ENCODE measurements around the gene MUL1.
"Not testable (repeated sequence)": the region's sequence is repeated elsewhere in the genome, so short reads cannot be mapped to it uniquely, and the experiment has no call there.

Gene MUL1

GRCh38 chr1:20507564-20508410 is at the start of gene MUL1:
TSS of gene MUL1 (minus strand) at chr1:20508151. CDS start at chr1:20508024, 127 bp downstream.
- peak; percentile 96 for DNase-seq (ENCODE audit: low read depth)

GRCh38 chr1:20555758-20556120 is 47.8 kb upstream of the MUL1 start:
- DNase-seq (ENCODE audit: low read depth): no peak

DNA sequence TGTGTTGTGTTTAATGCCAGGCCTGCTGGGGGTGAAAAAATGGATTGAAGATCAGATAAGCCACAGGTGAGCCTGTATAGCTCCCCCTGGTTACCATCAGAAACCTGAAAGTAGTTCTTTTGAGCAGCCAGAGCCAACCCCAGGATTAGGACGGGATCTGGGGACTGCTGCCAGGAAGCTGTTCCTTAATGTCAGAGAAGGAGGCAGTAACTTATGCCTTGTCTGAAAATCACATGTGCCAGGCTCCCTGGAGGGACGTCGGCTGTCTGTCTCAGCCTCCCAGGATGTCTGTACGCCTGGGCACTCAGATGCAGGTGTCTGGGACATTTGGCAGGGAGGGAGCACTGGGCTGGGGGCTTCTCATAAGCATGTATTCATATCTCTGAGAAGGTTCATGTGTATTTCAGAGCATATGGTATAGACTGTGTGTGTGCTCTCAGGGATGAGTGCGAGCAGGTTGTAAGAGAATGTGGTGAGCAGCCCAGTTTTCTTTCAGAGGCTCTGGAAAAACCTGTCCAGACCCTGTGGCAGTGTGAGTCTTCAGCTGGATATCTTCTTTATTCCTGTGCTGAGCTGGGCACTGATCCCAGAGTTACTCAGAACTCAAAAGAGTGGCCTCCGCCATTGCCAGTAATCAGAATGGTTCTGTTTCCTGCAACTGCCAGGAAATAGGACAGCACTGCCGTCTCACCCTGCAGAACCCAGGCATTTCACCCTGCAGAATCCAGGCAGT is 47.2 kb upstream of the MUL1 start:
- DNase-seq (ENCODE audit: low read depth): no peak

- DNase-seq (ENCODE audit: low read depth): no peak
Observed at GRCh38 chr1:20552728-20553445, 44.9 kb upstream of the MUL1 start.

DNA sequence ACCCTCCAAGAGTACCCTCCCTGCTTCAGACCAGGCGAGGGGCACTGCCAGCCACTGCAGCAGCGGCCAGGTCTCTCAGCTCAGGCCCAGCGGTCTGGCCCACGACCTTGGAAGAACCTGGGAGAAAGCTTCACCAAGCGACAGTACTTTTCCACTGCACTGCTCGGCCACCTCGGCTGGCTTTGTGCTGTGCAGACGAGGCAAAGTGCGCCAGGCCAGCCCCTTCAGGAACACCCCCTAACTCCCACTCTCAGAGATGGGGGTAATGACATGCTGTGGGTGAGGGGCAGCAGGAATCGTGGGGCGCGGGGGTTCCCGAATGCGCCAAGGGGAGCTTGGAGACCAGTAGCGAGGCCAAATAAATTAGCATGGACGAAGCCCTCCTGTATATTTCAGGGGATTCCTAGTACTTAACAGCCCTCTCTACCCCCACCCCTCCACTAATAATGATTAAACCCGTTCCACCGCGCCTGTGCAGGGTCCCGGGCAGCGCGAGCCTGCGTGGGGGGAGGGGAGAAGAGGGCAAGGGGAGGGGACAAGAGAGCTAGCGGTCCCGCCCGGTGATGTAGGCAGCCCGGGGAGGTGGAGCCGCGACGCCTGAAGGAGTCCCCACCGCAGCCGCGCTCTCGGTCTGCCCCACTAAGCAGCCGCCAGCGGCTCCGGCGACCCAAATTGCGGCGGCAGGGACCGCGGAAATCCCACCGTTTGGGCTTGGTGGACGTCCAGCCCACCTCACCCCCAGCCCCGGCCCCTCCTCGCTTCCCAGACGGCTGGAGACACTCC is 44.2 kb upstream of the MUL1 start, which contains the start of gene FAM43B:
FAM43B (plus strand) TSS at position 629 of the 783 bp plus-strand sequence. CDS start 401 bp downstream, outside the sequence.
- no peak for DNase-seq (ENCODE audit: low read depth)

- DNase-seq (ENCODE audit: low read depth): no peak
Observed at GRCh38 chr1:20551161-20551560, 43.2 kb upstream of the MUL1 start.

DNA sequence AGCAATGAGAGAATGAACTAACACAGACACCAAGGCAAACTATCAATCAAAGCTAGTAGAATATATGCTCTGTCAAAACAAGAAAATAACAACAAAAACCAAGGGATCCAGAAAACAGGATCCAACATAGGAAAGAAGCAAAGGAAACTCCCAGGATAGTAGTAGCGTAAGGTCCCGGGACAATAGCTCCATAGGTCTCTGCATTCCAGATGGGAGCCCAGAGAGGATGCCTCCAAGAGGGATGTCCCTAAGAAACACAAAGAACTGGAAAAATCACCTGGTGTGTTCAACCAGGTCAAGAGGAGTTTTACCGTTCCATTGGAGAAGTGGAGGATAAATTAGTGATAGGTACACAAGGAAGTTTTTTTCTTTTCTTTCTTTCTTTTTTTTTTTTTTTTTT is 38.7 kb upstream of the MUL1 start:
- DNase-seq (ENCODE audit: low read depth): no peak

DNA sequence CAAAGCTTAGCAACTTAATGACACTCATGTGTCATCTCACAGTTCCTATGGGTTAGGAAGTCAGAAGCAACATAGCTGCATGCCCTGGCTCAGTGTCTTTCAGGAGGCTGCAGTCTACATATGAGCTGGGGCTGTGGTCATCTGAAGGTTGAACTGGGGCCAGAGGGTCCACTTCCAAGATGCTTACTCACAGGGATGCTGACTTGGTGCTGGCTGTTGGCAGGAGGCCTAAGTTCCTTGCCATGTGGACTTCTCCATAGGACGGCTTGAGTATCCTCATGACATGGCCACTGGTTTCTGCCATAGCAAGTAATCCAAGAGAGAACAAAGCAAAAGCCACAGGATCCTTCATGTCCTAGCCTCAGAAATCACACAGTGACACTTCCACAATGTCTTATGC is 32.3 kb upstream of the MUL1 start:
- DNase-seq (ENCODE audit: low read depth): no peak

DNA sequence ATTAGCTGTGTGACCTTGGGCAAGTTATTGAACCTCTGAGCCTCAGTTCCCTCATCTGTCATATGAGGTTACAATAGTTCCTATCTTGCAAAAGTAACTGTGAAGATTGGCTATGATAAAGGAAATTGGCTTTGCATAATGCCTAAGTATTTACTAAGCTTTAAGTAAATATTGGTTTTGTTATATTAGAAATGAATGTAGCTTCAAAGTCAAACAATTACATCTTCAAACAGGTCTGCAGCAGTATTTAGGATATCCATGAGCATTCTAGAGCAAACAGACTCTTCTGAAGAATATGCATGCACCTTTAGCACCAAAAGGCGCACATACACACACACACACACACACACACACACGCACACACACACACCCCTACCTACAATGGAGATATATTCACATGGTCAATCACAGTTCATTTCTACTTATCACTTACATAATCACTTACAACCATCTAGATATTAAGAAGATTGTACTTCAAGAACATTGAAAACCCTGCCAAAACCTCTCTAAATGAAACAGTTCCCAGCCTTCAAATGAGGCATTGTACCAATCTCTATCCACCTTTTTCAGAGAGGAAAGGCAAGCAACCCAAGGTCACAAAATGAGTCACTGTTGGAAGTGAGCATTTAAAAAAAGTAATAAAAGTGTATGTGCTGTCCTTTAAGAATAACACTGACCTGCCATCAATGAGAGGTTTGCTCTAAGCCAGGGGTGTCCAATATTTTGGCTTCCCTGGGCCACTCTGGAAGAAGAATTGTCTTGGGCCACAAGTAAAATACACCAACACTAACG is 31.0 kb upstream of the MUL1 start:
- DNase-seq (ENCODE audit: low read depth): no peak

DNA sequence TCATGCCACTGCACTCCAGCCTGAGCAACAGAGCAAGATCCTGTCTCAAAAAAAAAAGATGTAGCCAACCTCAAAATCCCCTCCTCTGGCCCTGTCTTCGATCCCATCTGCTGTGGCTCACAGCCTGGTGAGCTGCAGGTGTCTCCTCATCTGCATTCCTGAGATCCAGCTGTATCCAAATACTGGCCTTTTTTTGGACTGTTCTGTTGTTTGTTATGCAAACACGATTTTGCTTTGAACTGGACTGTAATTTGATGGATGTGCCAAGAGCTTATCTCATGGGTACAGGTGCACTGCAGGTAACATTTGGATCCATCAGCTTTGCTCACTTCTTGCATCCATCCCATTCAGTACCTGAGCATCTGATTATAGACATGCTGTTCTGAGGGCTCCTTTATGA is 30.3 kb upstream of the MUL1 start:
- DNase-seq (ENCODE audit: low read depth): no peak

GRCh38 chr1:20534659-20535417 is 26.9 kb upstream of the MUL1 start:
- DNase-seq (ENCODE audit: low read depth): no peak

DNA sequence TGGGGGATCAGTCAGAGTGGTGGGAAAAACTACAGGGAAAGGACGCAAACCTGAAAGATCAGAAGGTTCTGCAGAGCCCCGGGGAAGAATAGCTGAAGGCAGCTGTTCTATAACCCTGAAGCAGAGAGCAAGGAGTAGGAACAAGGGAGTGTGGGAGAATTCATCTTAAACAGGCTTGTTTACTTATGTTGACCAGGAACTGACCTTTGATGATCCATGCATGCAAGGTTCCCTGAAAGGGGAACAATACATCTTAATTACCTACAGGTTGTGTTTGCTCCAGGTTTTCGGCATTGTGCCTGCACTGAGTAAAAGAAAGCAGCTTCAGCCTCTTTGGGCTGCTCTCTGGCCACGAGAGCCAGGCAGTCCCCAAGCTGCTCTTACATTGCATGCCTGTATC is 25.7 kb upstream of the MUL1 start:
- DNase-seq (ENCODE audit: low read depth): no peak

DNA sequence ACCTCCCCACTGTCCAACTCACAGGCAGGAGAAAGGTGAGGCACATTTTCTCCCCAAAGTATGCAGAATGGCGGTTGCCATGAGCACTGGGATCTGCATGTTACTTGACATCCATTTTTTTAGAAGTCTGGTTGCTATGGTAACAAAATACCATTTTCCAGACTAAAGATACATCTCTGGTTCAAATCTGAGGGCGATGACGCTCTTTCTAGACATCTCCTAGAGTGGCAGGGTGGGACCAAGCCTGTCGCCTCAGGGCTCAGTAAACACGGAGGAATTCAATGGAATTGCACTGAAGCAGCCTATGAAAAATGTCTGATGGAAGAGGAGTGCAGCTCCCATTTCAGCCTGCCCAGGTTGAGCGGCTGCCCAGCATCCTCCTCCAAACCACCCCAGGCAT is 22.9 kb upstream of the MUL1 start:
- no peak for DNase-seq (ENCODE audit: low read depth)

GRCh38 chr1:20530306-20530705 is 22.4 kb upstream of the MUL1 start:
- no peak for DNase-seq (ENCODE audit: low read depth)

DNA sequence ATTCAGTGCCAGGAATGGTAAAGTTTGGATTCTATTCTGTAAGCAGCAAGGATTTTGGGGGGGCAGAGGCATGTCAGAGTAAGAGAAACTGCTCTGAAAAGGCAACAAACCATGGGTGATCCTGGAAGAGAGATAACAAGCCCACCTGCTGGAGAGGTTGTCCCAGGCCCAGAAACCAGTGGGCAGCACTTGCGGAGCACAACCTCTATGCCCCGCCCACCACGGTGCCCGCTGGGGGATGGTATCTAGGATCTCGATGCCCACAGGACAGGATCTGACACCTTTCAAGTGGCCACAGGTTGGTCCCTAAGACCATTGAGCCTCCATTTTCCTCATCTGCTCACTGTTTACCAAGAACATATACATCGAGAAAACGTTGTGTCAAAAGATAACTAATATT is 20.3 kb upstream of the MUL1 start:
- DNase-seq (ENCODE audit: low read depth): no peak

DNA sequence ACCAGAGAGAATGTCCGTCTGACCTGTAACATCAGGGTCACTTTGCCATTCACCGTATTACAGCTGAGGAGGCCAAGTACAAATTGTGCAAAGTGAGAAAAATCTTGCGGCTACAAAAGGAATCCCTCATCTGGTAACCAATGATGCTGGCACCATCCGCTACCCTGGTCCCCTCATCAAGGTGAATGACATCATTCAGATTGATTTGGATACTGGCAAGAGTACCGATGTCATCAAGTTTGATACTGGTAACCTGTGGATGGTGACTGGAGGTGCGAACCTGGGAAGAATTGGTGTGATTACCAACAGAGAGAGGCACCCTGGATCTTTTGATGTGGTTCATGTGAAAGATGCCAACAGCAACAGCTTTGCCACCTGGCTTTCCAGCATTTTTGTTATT is 18.3 kb upstream of the MUL1 start:
- no peak for DNase-seq (ENCODE audit: low read depth)

DNA sequence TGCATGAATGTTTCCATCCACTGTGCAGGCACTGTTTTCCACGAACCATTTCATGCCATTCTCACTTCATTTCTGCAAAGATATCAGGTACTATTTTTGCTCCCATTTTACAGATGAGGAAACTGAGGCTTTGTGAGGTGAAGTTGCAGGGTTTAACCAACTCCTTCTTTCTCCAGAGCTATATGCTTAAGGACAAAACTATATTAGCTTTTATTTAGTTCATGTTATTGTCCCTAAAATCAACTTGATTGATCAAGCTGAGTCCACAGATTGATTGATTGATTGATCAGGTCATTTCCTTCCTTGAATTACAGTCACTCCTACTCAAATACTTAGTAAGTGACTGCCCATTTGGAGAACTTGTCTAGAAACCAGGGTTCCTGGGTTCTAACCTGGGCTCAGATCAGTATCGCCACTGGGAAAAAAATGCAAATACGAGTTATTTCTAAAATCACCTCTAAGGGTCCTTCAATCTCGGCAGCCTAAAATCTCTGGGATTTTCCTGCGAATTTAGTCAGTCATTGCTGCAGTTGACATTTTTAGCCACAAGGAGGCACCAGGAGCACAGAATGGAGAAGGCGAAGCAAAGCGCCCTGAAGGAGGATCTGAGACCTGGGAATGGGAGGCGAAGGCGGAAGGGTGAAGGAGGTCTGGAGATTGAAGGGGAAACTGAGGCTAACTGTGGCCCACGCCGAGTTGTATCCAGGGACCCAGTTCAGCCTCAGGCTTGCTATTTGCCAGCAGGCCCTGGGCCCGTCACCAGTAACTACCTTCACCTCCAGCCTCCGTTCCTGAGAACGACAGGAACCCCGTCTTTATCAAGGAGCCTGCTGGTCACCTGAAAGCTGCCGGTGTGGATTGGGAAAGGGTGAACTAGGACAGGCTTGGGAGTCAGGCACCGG is 14.3 kb upstream of the MUL1 start:
- peak; percentile 12 for DNase-seq (ENCODE audit: low read depth)

GRCh38 chr1:20519609-20520262 is 11.8 kb upstream of the MUL1 start:
- DNase-seq (ENCODE audit: low read depth): not testable (repeated sequence)
